ENCODE measurements around the gene LEMD2. TPM values are rescaled to one million over a fixed set of nuclear protein-coding genes. Genes with fewer than 3 reads are reported as not detected.

Gene LEMD2
- total RNA-seq, 1 donor from 2014 or later, result 23.2 TPM

DNA sequence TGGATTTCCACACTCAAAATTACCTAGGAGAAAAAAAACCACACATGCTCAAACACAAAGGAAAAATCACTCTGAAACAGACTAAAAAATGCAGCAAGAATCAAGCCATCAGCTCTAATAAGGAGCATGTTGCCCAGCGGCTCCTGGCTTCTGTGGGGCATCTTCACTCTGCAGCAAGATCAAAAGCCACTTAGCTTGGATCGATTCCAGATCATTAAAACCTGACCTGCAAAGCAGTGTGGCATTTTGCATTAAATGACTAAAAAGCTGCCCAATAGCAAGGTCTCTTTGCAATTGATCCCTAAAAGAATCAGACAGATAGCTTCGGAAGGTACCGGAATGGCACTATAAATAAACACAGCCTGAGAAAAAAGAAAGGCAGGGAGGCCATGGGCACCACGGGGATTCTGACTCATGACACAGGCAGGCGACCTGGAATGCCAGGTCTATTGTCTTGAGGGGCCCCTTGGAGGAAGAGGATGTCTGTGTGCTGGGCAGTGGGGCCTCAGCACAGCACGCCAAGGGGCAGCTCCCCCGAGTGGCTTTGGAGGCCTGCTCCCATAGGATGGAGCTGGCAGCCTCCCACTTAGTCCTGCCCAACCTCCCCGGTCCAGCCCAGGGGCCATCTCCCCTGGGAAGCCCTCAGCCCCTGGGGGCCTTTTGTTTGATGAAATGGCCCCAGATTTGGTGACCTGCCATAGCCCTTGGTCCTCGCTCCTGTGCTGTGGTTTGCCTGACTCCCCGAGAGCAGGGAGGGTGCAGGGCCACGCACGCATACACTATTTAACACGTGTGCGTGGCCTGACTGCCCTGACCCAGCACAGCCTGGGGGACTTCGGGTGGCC, 7.6 kb downstream of the LEMD2 start:
- DNase-seq (ENCODE audit: missing footprints), result no peak
- no peak for ATAC-seq
- intact Hi-C loops (cut with DNase I), result no loop called here

DNA sequence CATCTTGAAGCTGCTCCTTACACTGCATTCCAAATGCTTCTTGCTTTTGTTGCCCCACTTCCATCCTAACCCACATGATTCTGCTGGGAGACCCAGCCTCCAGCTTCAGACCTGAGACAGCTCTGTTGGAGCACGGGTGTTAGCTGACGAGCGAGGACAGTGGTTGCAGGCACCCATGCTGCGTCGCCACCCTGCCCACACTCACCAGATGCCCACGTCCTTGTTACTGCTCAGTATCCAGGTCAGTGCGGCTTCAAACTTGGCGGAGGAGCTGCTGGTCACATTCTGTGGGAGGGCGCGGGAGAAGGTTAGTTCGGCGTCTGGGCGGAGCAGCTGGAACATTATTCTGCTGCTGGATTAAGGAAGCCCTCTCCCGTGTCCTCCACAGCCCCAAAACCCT, 9.0 kb downstream of the LEMD2 start:
- DNase-seq (ENCODE audit: missing footprints), result peak; percentile 60
- intact Hi-C loops (cut with DNase I), result no loop called here

DNA sequence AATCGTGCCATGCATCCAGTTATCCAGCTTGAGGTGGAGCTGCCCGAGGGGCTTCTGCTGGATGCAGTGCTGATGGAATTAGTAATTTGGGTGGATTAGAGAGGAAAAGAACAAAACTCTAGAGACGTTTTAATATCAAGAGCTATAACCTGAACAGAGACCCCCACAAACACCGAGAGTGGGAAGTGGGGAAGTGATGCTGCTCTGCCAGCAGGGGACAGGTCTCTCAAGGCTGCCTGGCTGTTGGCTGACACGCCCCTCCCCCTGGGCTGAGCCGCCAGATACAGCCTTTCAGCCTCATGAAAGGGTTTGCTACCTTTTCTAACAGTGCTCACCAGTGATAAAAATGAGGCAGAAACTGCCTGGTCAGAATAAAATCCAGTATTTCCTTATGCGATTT, 9.6 kb downstream of the LEMD2 start:
- ATAC-seq (no peak), DNase-seq (ENCODE audit: missing footprints) (peak; percentile 11)
- intact Hi-C loops (cut with DNase I), result no loop called here

More for the DNA sequence above, 9.0 kb downstream of the LEMD2 start:
- no peak for ATAC-seq

DNA sequence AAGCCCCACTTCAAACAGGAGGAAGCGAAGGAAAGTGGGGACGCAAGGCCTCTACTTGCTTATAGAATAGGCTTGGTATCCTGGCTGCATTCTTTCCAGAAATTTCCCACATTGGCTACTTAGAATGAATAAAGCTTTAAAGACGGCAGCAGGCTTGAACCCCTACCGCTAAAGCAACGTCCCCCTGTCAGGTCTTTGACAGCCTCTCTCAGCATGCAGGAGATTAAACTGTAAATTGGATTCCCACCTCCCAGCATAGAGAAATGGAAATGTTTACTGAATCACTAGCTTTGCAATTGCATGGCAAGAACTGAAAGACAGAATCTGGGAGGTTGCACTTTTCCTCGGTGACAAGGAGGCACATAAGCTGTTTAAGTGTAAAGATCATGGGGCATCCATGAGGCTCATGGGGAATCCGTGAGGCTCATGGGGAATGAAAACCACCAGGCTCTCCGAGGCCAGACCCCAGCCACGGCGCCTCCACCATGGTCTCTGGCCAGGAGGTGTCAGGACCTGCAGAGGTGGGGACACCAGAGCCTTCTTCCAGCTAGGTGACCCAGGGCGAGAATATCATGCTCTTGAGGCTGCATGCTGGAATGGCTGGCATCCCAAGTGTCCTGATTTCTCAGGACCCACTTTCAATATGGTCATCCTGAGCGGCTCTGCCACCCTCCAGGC, 10.3 kb downstream of the LEMD2 start:
- intact Hi-C loops (cut with DNase I), result no loop called here
- no peak for ATAC-seq
- peak; percentile 7 for DNase-seq (ENCODE audit: missing footprints)

DNA sequence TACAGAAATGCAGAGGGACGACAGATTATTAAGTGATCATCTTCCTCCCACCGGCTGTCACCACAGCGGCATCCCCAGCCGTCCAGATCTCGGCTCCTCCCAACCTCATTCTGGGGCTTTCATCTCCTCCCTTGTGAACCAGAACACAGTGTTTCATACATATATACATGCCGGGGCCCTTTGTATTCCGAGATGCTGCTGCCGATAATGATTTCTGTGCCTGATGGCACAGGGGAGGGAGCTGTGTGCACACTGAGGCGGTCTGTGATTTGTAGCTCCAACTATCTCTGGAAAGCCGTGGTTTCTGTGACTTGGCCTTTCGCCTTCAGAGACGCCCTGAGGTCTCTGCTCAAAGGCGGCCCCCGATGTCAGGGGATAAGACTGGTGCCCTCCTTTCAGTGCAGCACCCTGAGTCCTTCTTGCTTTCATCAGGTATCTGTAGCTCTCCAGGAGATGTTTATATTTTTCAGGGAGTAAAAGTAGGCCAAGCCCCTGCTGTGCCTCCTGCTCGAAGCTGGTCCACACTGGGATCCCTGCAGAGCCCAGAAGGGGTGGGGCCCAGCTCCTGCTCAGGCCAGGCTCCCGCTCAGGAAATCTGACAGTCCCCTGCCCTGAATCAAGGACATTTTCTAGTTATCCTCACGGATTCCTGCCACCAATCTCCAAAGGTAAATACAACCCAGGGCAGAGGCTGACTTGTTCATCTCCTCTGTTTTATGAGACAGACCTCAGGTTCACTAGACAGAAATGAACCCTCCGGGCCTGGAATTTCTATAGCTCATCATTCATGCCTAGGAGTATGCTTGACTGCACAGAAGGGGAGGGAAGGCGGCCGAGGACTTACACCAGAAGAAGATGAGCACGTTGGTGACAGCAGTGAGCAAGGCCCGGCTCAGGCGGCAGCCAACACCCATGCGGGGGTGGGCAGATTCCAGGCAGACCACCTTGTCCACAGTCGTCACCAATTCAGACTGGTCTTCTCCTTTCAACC, 11.2 kb downstream of the LEMD2 start:
- ATAC-seq, result no peak
- peak; percentile 34 for DNase-seq (ENCODE audit: missing footprints)
- intact Hi-C loops (cut with DNase I), result no loop called here

DNA sequence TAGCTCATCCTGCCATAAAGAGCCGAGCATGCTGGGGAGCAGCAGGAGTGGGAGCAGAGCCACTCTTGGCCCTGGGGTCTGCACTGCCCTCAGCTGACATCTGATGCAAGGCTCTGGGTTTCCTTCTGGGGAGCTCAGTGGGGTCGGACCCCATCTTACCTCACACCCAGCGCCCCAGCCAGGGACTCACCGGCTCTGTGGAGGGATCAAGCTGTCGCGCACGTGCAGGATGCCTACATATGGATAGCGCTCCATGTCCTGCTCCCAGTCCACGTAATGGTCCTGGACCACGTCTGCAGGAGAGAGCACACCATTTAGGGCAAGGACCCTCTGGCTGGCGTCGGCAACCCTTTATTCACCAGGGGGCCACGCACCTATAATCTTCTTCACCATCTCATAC, 12.2 kb downstream of the LEMD2 start:
- no peak for DNase-seq (ENCODE audit: missing footprints)
- intact Hi-C loops (cut with DNase I), result no loop called here

DNA sequence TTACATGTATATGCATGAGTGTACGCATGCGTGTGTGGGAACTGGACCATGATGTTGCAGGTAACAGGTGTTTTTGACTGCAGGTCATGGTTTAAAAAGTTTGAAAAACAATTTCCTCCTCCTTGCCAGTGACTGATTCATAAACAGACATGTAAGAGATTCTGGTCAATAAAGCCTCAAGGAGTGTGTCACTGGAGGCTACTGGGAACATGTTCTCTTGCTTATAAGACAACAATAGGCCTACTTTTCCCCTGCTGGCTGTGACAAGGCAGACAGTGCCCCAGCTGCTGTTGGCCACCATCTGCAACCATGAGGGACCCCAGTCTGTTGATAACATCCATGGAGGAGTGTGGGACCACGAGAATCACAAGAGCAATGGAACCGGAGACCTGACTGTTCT, 12.7 kb downstream of the LEMD2 start:
- ATAC-seq, result no peak
- intact Hi-C loops (cut with DNase I), result no loop called here
- DNase-seq (ENCODE audit: missing footprints), result peak; percentile 4

More for the DNA sequence above, 12.2 kb downstream of the LEMD2 start:
- ATAC-seq, result no peak

DNA sequence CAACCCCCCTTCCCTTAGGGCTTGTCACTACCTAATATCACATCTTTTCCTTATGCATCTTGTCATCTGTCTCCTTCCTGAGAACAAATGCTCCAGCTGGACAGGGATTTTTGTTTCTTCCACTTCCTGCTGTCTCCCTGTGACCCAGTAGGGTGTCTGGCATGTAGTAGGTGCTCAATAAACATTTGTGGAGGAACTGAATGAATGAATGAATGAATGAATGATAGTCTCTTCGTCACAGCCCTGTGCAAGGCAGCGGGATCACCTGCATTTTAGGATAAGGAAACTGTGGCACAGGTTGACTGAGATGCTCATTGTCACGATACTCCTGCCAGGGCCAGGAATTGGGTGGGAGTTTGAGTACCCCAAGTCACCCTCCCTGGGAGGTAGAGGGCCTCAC, 14.2 kb downstream of the LEMD2 start:
- intact Hi-C loops (cut with DNase I), result no loop called here
- ATAC-seq (no peak), DNase-seq (ENCODE audit: missing footprints) (no peak)

DNA sequence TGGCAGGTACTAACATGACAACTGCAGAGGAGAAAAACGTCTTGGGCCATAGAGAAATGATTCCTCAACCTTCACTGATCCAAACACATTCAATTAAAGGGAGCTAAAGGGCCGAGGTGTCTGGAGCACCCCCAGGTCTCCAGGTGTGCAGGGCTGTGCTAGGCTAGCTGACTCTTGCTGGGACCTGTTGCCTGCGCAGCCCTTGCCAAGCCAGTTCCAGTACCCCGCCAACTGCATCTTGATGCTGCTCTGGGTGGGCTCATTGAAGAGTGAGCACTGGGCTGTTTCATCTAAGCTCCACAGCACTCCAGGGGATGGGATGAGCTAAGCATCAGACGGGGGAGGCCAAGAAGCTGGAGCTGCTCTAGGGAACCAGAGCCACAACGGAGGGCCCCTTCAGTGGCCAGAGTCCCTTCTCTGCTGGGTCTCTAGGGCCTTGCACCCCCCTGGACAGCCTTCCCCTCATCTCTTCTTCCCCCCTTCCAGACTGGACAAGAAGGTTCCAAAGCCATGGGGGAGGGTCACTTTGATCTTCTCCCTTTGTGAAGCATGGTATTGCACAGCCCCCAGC, 15.9 kb downstream of the LEMD2 start:
- intact Hi-C loops (cut with DNase I), result loop anchor here (1.0 to 2.0 kb wide), 2 partner anchors 254 to 381 kb away; no protein-coding TSS in a partner anchor
- no peak for ATAC-seq
- peak; percentile 15 for DNase-seq (ENCODE audit: missing footprints)

DNA sequence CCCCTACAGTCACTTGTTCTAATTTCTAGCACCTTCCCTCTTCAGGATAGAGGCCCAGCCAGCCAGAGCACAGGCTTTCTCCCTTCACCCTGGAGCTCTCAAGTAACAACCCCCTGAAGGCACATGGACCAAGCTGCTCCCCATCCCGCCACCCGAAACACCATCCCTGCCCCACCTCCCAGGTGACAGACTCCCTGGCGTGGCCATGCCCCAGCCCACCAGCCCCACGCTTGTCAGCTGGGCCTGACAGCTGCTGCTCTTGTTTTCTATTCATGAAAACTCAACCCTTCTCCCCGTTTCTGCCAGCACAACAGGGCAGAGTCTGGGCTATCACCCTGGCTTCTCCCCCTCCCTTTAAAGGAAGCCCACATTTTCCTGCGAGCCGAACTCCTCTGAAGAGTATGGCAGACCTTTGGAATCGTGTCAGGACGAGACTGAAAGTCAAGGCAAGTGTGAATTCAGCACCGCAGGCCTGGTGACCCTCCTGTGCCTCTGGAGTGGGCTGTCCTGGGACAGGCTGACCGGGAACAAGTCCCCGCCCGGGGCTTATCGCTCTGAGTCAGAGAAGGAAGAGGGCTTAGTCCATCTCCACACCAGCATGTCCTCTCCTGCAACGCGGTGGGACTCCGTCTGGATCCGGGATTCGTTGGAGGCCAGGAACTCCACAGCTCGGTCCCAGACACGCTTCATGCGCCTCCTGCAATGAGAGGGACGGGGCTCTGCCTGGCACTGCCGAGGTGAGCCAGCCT, 16.7 kb downstream of the LEMD2 start:
- peak; percentile 9 for DNase-seq (ENCODE audit: missing footprints)
- intact Hi-C loops (cut with DNase I), result loop anchor here (1.0 to 2.0 kb wide), 2 partner anchors 255 to 382 kb away; no protein-coding TSS in a partner anchor
- ATAC-seq, result no peak

DNA sequence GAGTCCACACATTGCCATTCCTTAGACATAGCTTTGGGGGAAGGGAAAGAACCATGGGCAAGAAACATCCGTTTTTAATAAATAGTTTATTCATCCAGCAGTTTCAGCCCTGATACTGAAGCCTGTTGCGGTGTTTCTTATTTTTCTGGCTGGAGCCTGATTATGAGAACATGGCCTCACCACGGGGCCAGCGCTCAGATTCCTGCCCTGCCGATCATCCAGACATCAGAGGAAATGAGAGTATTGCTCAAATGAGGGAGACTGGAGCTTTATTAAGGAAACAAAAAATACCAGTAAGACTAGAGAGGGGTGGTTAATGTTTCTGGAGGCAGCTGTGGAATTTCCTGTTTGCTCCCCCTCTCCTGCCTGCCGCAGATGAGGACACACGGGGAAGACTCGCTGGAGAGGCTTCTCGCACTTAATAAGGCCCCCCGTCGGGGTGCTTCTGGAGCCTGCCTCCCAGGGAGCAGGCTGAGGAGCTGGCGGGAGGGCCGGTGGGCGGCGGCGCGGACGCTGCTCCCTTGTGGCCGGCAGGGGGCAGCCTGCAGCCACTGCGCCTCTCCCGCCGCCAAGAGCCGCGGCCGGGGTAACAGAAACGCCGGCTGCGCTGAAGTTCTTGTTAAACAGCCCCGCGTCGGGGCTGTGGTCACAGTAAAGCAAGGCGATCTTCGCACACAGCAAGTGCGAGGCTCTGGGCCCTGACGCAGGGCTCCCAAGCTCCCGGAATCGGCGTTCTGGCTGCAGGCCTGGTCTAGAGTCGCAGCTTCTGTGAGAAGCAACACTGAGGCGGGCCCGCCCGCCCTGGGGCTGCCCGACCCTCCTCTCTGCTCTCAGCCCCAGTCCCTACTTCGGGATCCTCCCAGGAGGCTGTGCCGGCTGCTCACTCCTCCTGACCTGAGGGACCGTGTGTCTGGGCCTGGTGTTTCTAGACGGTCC, 17.5 kb downstream of the LEMD2 start:
- ATAC-seq (peak; percentile 80), DNase-seq (ENCODE audit: missing footprints) (peak; percentile 86)
- intact Hi-C loops (cut with DNase I), result loop anchor here (1.0 to 2.0 kb wide), 2 partner anchors 255 to 383 kb away; no protein-coding TSS in a partner anchor

DNA sequence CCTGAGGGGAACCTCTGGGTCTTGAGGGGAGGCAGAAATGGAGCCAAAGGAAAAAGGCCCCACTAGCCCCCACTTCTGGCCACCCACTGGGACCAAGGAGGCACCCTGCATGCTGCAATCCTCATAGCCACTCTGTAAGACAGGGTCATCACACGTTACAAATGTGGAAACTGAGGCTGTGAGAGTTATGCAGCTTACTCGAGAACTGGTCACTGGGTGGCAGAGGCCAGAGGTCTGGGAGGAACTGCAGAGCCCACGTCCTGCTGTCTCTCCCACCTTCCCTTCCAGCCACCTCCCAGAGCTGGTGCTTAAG, 18.1 kb downstream of the LEMD2 start:
- ATAC-seq (no peak), DNase-seq (ENCODE audit: missing footprints) (no peak)
- intact Hi-C loops (cut with DNase I), result no loop called here

DNA sequence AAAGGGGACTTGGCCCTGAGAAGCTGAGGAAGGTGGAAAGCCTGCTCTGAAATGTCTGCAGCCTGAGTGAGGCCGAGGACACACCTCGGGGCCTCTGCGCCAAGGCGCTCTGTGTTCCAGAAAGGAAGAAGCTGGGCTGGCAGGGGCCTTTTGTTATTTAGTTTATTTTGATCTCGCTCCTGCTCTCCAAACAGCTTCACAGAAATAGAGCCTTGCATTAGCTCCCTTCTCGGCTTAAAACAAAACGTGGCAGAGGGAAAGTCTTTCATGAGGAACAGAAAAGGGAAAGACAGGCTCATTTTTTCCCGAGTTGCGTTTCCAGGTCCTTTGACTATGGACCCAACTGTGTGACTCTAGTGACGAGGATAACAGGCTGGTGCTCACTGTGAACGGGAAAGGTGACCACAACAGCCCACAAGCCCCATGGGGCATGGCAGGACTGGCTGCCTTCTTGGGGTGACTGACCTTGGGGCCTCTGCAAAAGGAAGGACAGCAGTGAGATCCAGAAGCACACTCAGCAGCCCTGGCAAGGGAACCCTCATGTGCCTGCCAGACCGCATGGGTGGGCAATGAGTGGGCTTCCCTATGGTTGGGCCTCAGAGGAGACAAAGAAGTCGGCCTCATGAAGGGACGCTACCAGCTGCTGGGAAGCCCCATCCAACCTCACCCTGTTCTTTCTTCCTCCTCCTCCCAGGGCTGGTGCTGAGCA, 18.7 kb downstream of the LEMD2 start:
- no peak for DNase-seq (ENCODE audit: missing footprints)
- intact Hi-C loops (cut with DNase I), result no loop called here
- ATAC-seq, result no peak

DNA sequence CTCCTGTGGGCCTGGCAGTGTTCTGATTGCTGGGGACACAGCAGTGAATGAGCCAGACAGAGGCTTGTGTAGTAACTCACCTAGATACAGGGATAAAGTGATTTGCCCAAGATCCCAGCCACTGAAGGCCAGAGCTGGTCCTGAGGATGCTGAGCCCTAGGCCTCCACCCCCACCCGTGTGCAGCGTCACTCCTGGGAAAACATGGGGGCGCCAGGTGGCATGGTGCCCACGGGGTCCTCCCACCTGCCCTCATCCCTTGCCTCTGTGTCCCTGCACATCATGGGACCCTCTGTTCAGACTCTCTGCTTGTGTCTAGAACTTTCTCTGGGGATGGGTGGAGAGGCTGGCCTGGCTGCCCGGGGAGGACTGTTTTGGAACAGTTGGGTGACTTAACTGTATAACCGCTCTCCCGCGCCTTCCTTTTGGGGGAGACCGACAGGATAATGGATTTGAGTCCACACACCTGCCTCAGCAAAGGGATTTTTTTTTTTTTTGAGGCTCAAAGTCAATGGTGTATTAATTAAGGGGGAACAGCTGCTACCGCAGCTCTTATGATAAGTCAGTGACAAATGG, 19.6 kb downstream of the LEMD2 start:
- ATAC-seq, result no peak
- DNase-seq (ENCODE audit: missing footprints), result no peak
- intact Hi-C loops (cut with DNase I), result no loop called here

DNA sequence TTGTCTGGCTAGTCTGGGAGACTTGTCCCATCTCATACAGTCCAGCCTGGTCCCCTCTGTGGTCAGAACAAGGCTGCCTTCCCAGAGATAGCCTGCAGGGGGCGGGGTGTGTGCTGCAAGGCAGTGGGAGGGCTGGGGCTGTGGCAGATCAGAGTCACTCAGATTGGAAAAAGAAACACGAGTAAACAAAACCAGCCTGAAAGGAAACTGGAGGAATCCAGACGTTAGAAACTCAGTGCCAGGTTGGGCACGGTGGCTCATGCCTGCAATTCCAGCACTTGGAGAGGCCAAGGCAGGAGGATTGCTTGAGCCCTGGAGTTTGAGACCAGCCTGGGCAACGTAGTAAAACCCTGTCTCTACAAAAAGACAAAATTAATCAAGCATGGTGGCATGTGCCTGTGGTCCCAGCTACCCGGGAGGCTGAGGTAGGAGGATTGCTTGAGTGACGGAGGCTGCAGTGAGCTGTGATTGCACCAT, 20.2 kb downstream of the LEMD2 start:
- intact Hi-C loops (cut with DNase I), result no loop called here
- peak; percentile 84 for DNase-seq (ENCODE audit: missing footprints)
- peak; percentile 56 for ATAC-seq

Data from Right ventricle myocardium inferior (tissue), 1 donor.